Astrocyte (in vitro differentiated cells and primary cell): ENCODE results near the gene GTF2F2.

Experiments used
- CTCF ChIP-seq: IDR thresholded peaks from 2 replicates; pipeline ENCODE4 v1.5.1; 2011; ENCODE audit warnings: low read depth, mild to moderate bottlenecking, inconsistent platforms, low read length, moderate library complexity; ENCODE audit not compliant: insufficient read depth
- EZH2 ChIP-seq: IDR thresholded peaks from 2 replicates; pipeline ENCODE4 v1.6.1; 2012; ENCODE audit warnings: mild to moderate bottlenecking, low read length, inconsistent platforms; ENCODE audit not compliant: insufficient read depth

DNA sequence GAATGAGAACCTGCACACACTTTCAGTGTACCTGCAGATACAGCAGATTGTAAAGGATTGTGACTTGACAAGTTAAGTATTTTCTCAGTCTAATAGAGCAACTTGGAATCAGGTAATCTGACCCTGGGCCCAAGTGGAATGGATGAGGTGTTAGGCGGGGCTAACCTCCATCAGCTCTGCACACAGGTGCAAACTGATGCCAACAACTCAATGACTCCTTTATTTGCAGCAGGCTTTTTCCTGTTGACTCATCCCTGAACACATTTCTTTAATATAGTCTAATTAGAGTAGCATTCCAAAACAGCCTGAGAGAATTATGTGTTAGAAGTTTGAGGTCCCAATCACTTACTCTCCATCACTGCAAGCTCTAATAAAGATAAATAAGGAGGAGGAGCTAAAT, 171.9 kb downstream of the GTF2F2 start:
- no peak for TF ChIP-seq CTCF
- TF ChIP-seq EZH2 = no peak
